ENCODE measurements around the gene DHH.

The DHH gene

GRCh38 chr12:49059045-49059298 lies 35.6 kb downstream of the DHH start:
- peaks cover 45 to 49% of the 10 kb centered on the region in 2 donors for H3K4me1 ChIP-seq (ENCODE audit: control insufficient read depth in 1 of 2, insufficient read depth in 2 of 2, low read length in 2 of 2)
- no peak overlapping the region for H3K27ac ChIP-seq (ENCODE audit: low read depth, low read length)
- H3K27me3 ChIP-seq (ENCODE audit: control insufficient read depth in 1 of 2, insufficient read depth in 2 of 2, low read length in 2 of 2), result no peaks in the 10 kb centered on the region
- H3K36me3 ChIP-seq (ENCODE audit: control insufficient read depth in 1 of 2, insufficient read depth in 2 of 2, low read length in 2 of 2), result peaks cover 11 to 14% of the 10 kb centered on the region in 2 donors
- peak overlapping the region; percentile 87 to 97 for H3K4me3 ChIP-seq (ENCODE audit: low read depth in 1 of 2, low read length in 2 of 2)
- H3K9ac ChIP-seq (ENCODE audit: low read depth in 1 of 2, low read length in 2 of 2), result peak overlapping the region; percentile 87 to 95
- no peaks in the 10 kb centered on the region for H3K9me3 ChIP-seq (ENCODE audit: control insufficient read depth in 1 of 2, low read length in 2 of 2)

DNA sequence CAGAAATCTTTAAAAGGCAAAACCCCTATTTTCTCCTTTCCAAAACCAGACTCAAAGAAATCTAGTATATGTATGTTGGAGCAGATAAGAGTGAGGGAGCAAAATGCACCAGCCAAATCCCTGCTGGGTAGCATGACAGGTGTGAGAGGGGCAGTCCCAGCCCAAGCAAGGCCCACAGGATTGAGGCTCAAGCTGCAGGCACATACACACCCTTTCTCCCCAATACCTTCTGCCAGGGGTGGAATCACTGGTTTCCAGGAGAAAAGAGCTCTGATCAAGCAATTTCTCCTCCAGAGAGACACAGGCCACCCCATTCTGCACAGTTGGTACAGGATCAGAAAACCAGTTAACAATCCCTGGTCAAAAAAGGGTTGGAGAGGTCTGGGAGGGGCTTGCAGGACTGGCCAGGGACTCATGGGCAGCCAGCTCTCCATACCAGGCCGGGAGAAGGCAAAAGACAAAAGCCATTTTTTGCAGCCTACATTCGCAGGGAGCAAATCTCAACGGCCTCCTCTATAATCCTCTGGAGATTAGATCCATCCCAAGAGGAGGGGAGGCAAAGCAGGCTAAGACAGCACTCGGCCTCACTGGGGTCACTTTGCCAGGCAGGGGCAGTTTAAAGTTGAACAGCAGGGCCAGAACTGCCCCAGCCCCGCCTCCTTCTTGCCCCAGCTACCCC lies 36.1 kb downstream of the DHH start:
- H3K9me3 ChIP-seq (ENCODE audit: control insufficient read depth in 1 of 2, low read length in 2 of 2), result no peaks in the 10 kb centered on the region
- H3K27me3 ChIP-seq (ENCODE audit: control insufficient read depth in 1 of 2, insufficient read depth in 2 of 2, low read length in 2 of 2), result no peaks in the 10 kb centered on the region
- peaks cover 16 to 19% of the 10 kb centered on the region in 2 donors for H3K36me3 ChIP-seq (ENCODE audit: control insufficient read depth in 1 of 2, insufficient read depth in 2 of 2, low read length in 2 of 2)
- H3K9ac ChIP-seq (ENCODE audit: low read depth in 1 of 2, low read length in 2 of 2), result peak overlapping the region; percentile 87 to 95
- H3K4me3 ChIP-seq (ENCODE audit: low read depth in 1 of 2, low read length in 2 of 2), result peak overlapping the region; percentile 87 to 97
- peaks cover 45 to 49% of the 10 kb centered on the region in 2 donors for H3K4me1 ChIP-seq (ENCODE audit: control insufficient read depth in 1 of 2, insufficient read depth in 2 of 2, low read length in 2 of 2)
- H3K27ac ChIP-seq (ENCODE audit: low read depth, low read length), result no peak overlapping the region

DNA sequence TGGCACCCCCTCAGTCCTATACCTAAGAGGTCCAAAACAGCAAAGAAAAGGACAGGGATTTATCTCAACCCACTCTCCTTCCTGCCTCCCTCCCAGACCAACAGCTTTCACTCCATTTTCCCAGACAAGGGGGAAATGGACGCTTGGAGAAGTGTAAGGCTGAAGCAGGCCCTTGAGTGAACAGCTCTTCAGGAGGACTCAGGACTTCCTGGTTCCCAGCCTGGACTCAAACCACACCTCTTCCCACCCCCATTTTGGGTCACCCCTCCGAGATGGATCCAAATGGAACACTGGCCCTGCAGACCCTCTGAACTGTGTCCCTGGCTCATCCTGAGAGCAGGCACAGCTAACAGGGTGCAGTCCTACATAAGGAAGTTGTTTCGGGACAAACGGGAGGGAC lies 36.7 kb downstream of the DHH start:
- peak overlapping the region; percentile 87 to 95 for H3K9ac ChIP-seq (ENCODE audit: low read depth in 1 of 2, low read length in 2 of 2)
- H3K4me3 ChIP-seq (ENCODE audit: low read depth in 1 of 2, low read length in 2 of 2), result peak overlapping the region; percentile 87 to 97
- peak overlapping the region; percentile 24 for H3K27ac ChIP-seq (ENCODE audit: low read depth, low read length)
- H3K27me3 ChIP-seq (ENCODE audit: control insufficient read depth in 1 of 2, insufficient read depth in 2 of 2, low read length in 2 of 2), result no peaks in the 10 kb centered on the region
- H3K36me3 ChIP-seq (ENCODE audit: control insufficient read depth in 1 of 2, insufficient read depth in 2 of 2, low read length in 2 of 2), result peaks cover 22 to 25% of the 10 kb centered on the region in 2 donors
- H3K9me3 ChIP-seq (ENCODE audit: control insufficient read depth in 1 of 2, low read length in 2 of 2), result no peaks in the 10 kb centered on the region
- peaks cover 45 to 49% of the 10 kb centered on the region in 2 donors for H3K4me1 ChIP-seq (ENCODE audit: control insufficient read depth in 1 of 2, insufficient read depth in 2 of 2, low read length in 2 of 2)

GRCh38 chr12:49055978-49056754 lies 38.4 kb downstream of the DHH start:
- Histone ChIP-seq H3K9ac (ENCODE audit: low read depth in 1 of 2, low read length in 2 of 2) (peak overlapping the region in 1 of 2 donors; percentile 22), H3K27ac (ENCODE audit: low read depth, low read length) (no peak overlapping the region), H3K9me3 (ENCODE audit: control insufficient read depth in 1 of 2, low read length in 2 of 2) (no peaks in the 10 kb centered on the region), H3K4me1 (ENCODE audit: control insufficient read depth in 1 of 2, insufficient read depth in 2 of 2, low read length in 2 of 2) (peaks cover 39 to 43% of the 10 kb centered on the region in 2 donors), H3K36me3 (ENCODE audit: control insufficient read depth in 1 of 2, insufficient read depth in 2 of 2, low read length in 2 of 2) (peaks cover 37 to 42% of the 10 kb centered on the region in 2 donors), H3K27me3 (ENCODE audit: control insufficient read depth in 1 of 2, insufficient read depth in 2 of 2, low read length in 2 of 2) (no peaks in the 10 kb centered on the region), H3K4me3 (ENCODE audit: low read depth in 1 of 2, low read length in 2 of 2) (peak overlapping the region; percentile 87 to 97)

GRCh38 chr12:49055092-49055491 lies 39.5 kb downstream of the DHH start:
- Histone ChIP-seq H3K9me3 (ENCODE audit: control insufficient read depth in 1 of 2, low read length in 2 of 2) (no peaks in the 10 kb centered on the region), H3K36me3 (ENCODE audit: control insufficient read depth in 1 of 2, insufficient read depth in 2 of 2, low read length in 2 of 2) (peaks cover 48 to 53% of the 10 kb centered on the region in 2 donors), H3K27me3 (ENCODE audit: control insufficient read depth in 1 of 2, insufficient read depth in 2 of 2, low read length in 2 of 2) (no peaks in the 10 kb centered on the region), H3K4me3 (ENCODE audit: low read depth in 1 of 2, low read length in 2 of 2) (no peak overlapping the region), H3K4me1 (ENCODE audit: control insufficient read depth in 1 of 2, insufficient read depth in 2 of 2, low read length in 2 of 2) (peaks cover 39 to 42% of the 10 kb centered on the region in 2 donors), H3K27ac (ENCODE audit: low read depth, low read length) (no peak overlapping the region), H3K9ac (ENCODE audit: low read depth in 1 of 2, low read length in 2 of 2) (no peak overlapping the region)

- no peak overlapping the region for H3K4me3 ChIP-seq (ENCODE audit: low read depth in 1 of 2, low read length in 2 of 2)
- peaks cover 39 to 42% of the 10 kb centered on the region in 2 donors for H3K4me1 ChIP-seq (ENCODE audit: control insufficient read depth in 1 of 2, insufficient read depth in 2 of 2, low read length in 2 of 2)
- H3K27me3 ChIP-seq (ENCODE audit: control insufficient read depth in 1 of 2, insufficient read depth in 2 of 2, low read length in 2 of 2), result no peaks in the 10 kb centered on the region
- H3K36me3 ChIP-seq (ENCODE audit: control insufficient read depth in 1 of 2, insufficient read depth in 2 of 2, low read length in 2 of 2), result peaks cover 53 to 58% of the 10 kb centered on the region in 2 donors
- H3K27ac ChIP-seq (ENCODE audit: low read depth, low read length), result no peak overlapping the region
- H3K9ac ChIP-seq (ENCODE audit: low read depth in 1 of 2, low read length in 2 of 2), result no peak overlapping the region
- H3K9me3 ChIP-seq (ENCODE audit: control insufficient read depth in 1 of 2, low read length in 2 of 2), result no peaks in the 10 kb centered on the region
Measured at GRCh38 chr12:49054524-49054923, 40.1 kb downstream of the DHH start.

GRCh38 chr12:49054096-49054495 lies 40.5 kb downstream of the DHH start:
- no peaks in the 10 kb centered on the region for H3K27me3 ChIP-seq (ENCODE audit: control insufficient read depth in 1 of 2, insufficient read depth in 2 of 2, low read length in 2 of 2)
- H3K4me1 ChIP-seq (ENCODE audit: control insufficient read depth in 1 of 2, insufficient read depth in 2 of 2, low read length in 2 of 2), result peaks cover 39 to 40% of the 10 kb centered on the region in 2 donors
- no peak overlapping the region for H3K9ac ChIP-seq (ENCODE audit: low read depth in 1 of 2, low read length in 2 of 2)
- H3K27ac ChIP-seq (ENCODE audit: low read depth, low read length), result no peak overlapping the region
- H3K9me3 ChIP-seq (ENCODE audit: control insufficient read depth in 1 of 2, low read length in 2 of 2), result no peaks in the 10 kb centered on the region
- no peak overlapping the region for H3K4me3 ChIP-seq (ENCODE audit: low read depth in 1 of 2, low read length in 2 of 2)
- H3K36me3 ChIP-seq (ENCODE audit: control insufficient read depth in 1 of 2, insufficient read depth in 2 of 2, low read length in 2 of 2), result peaks cover 58 to 63% of the 10 kb centered on the region in 2 donors

- H3K27ac ChIP-seq (ENCODE audit: low read depth, low read length), result no peak overlapping the region
- H3K4me3 ChIP-seq (ENCODE audit: low read depth in 1 of 2, low read length in 2 of 2), result no peak overlapping the region
- no peak overlapping the region for H3K9ac ChIP-seq (ENCODE audit: low read depth in 1 of 2, low read length in 2 of 2)
- H3K9me3 ChIP-seq (ENCODE audit: control insufficient read depth in 1 of 2, low read length in 2 of 2), result no peaks in the 10 kb centered on the region
- H3K4me1 ChIP-seq (ENCODE audit: control insufficient read depth in 1 of 2, insufficient read depth in 2 of 2, low read length in 2 of 2), result peaks cover 25 to 26% of the 10 kb centered on the region in 2 donors
- peaks cover 70 to 77% of the 10 kb centered on the region in 2 donors for H3K36me3 ChIP-seq (ENCODE audit: control insufficient read depth in 1 of 2, insufficient read depth in 2 of 2, low read length in 2 of 2)
- no peaks in the 10 kb centered on the region for H3K27me3 ChIP-seq (ENCODE audit: control insufficient read depth in 1 of 2, insufficient read depth in 2 of 2, low read length in 2 of 2)
Measured at GRCh38 chr12:49052451-49053208, 42.0 kb downstream of the DHH start.

- Histone ChIP-seq H3K4me1 (ENCODE audit: control insufficient read depth in 1 of 2, insufficient read depth in 2 of 2, low read length in 2 of 2) (peaks cover 18 to 19% of the 10 kb centered on the region in 2 donors), H3K9me3 (ENCODE audit: control insufficient read depth in 1 of 2, low read length in 2 of 2) (no peaks in the 10 kb centered on the region), H3K4me3 (ENCODE audit: low read depth in 1 of 2, low read length in 2 of 2) (no peak overlapping the region), H3K9ac (ENCODE audit: low read depth in 1 of 2, low read length in 2 of 2) (no peak overlapping the region), H3K36me3 (ENCODE audit: control insufficient read depth in 1 of 2, insufficient read depth in 2 of 2, low read length in 2 of 2) (peaks cover 72 to 85% of the 10 kb centered on the region in 2 donors), H3K27ac (ENCODE audit: low read depth, low read length) (no peak overlapping the region), H3K27me3 (ENCODE audit: control insufficient read depth in 1 of 2, insufficient read depth in 2 of 2, low read length in 2 of 2) (no peaks in the 10 kb centered on the region)
Measured at GRCh38 chr12:49051777-49052438, 42.7 kb downstream of the DHH start.

Measured in duodenal mucosa (tissue), 2 donors.